Measurements from ENCODE around the gene APOM. TPM values are rescaled to one million over a fixed set of nuclear protein-coding genes. Genes with fewer than 3 reads are reported as not detected.

Gene APOM
- total RNA-seq, 1 donor from 2014 or later = 2.6 TPM

GRCh38 chr6:31664790-31665500 lies 9.3 kb downstream of the APOM start, which contains the start of gene GPANK1:
Gene GPANK1, minus strand, starts transcription at chr6:31664997. Its CDS starts 519 bp downstream, at chr6:31664478.
- Histone ChIP-seq H3K36me3 (no peaks in the 10 kb centered on the region), H3K9me3 (ENCODE audit: low read depth) (no peaks in the 10 kb centered on the region), H3K27me3 (no peaks in the 10 kb centered on the region), H3K4me3 (peak within 1 kb of the TSS; percentile 90), H3K9ac (peak within 1 kb of the TSS; percentile 54), H3F3A (ENCODE audit: low read depth) (peaks cover 38% of the 10 kb centered on the region), H4K20me1 (ENCODE audit: low read depth) (peaks cover 3% of the 10 kb centered on the region), H3K4me1 (peaks cover 20% of the 10 kb centered on the region), H2AFZ (replicated peaks) (peak within 1 kb of the TSS; percentile 88), H3K79me2 (ENCODE audit: low read depth) (peaks cover 63% of the 10 kb centered on the region), H3K27ac (peak within 1 kb of the TSS; percentile 93), H3K4me2 (peak within 1 kb of the TSS; percentile 85)
- Mint-ChIP-seq H3K27ac (peak within 1 kb of the TSS; percentile 97), H3K4me3 (peak within 1 kb of the TSS; percentile 97), H3K9me3 (no peaks in the 10 kb centered on the region), H3K4me1 (peaks cover 44% of the 10 kb centered on the region), H3K36me3 (peaks cover 18% of the 10 kb centered on the region), H3K27me3 (ENCODE audit: insufficient read depth, low read depth) (peaks cover 5% of the 10 kb centered on the region)
- DNase-seq (ENCODE audit: low spot score) = peak; percentile 90
- TF ChIP-seq EZH2 (IDR thresholded peaks at IDR 0.05) (no peak), CTCF (IDR thresholded peaks at IDR 0.05) (no peak), EZH2phosphoT487 (IDR thresholded peaks at IDR 0.05) (no peak)

GRCh38 chr6:31665501-31666336 lies 10.0 kb downstream of the APOM start, which contains the start of gene CSNK2B:
Gene CSNK2B, plus strand, starts transcription at chr6:31666080. Its CDS starts 752 bp downstream, at chr6:31666832.
- Mint-ChIP-seq H3K4me3 (peak within 1 kb of the TSS; percentile 97), H3K4me1 (peaks cover 41% of the 10 kb centered on the region), H3K27ac (peak within 1 kb of the TSS; percentile 97), H3K9me3 (no peaks in the 10 kb centered on the region), H3K27me3 (ENCODE audit: insufficient read depth, low read depth) (peaks cover 5% of the 10 kb centered on the region), H3K36me3 (peaks cover 23% of the 10 kb centered on the region)
- no peak for TF ChIP-seq EZH2 (IDR thresholded peaks at IDR 0.05)
- no peak for TF ChIP-seq EZH2phosphoT487 (IDR thresholded peaks at IDR 0.05)
- no peak for TF ChIP-seq CTCF (IDR thresholded peaks at IDR 0.05)
- H3K36me3 ChIP-seq = no peaks in the 10 kb centered on the region
- no peaks in the 10 kb centered on the region for H3K27me3 ChIP-seq
- H4K20me1 ChIP-seq (ENCODE audit: low read depth) = no peaks in the 10 kb centered on the region
- H3F3A ChIP-seq (ENCODE audit: low read depth) = peaks cover 33% of the 10 kb centered on the region
- peak within 1 kb of the TSS; percentile 84 for H3K9ac ChIP-seq
- peak within 1 kb of the TSS; percentile 85 for H3K4me2 ChIP-seq
- peaks cover 57% of the 10 kb centered on the region for H3K79me2 ChIP-seq (ENCODE audit: low read depth)
- H3K27ac ChIP-seq = peak within 1 kb of the TSS; percentile 93
- no peaks in the 10 kb centered on the region for H3K9me3 ChIP-seq (ENCODE audit: low read depth)
- DNase-seq (ENCODE audit: low spot score) = peak; percentile 98
- H3K4me1 ChIP-seq = peaks cover 17% of the 10 kb centered on the region
- peak within 1 kb of the TSS; percentile 90 for H3K4me3 ChIP-seq
- H2AFZ ChIP-seq (replicated peaks) = peak within 1 kb of the TSS; percentile 88

GRCh38 chr6:31666337-31666965 lies 10.8 kb downstream of the APOM start:
- H3K27ac ChIP-seq = no peak overlapping the region
- Mint-ChIP-seq H3K4me3 (peak overlapping the region; percentile 97), H3K9me3 (no peaks in the 10 kb centered on the region), H3K36me3 (peaks cover 23% of the 10 kb centered on the region), H3K4me1 (peaks cover 35% of the 10 kb centered on the region), H3K27me3 (ENCODE audit: insufficient read depth, low read depth) (peaks cover 5% of the 10 kb centered on the region), H3K27ac (peak overlapping the region; percentile 85)
- peaks cover 15% of the 10 kb centered on the region for H3K4me1 ChIP-seq
- no peaks in the 10 kb centered on the region for H3K27me3 ChIP-seq
- peak overlapping the region; percentile 84 for H3K9ac ChIP-seq
- peak overlapping the region; percentile 84 for H3K4me2 ChIP-seq
- no peak overlapping the region for H2AFZ ChIP-seq (replicated peaks)
- no peak for DNase-seq (ENCODE audit: low spot score)
- H3F3A ChIP-seq (ENCODE audit: low read depth) = peaks cover 25% of the 10 kb centered on the region
- peak overlapping the region; percentile 90 for H3K4me3 ChIP-seq
- TF ChIP-seq EZH2phosphoT487 (IDR thresholded peaks at IDR 0.05) = no peak
- no peak for TF ChIP-seq CTCF (IDR thresholded peaks at IDR 0.05)
- no peak for TF ChIP-seq EZH2 (IDR thresholded peaks at IDR 0.05)
- no peaks in the 10 kb centered on the region for H3K36me3 ChIP-seq
- H4K20me1 ChIP-seq (ENCODE audit: low read depth) = no peaks in the 10 kb centered on the region
- H3K9me3 ChIP-seq (ENCODE audit: low read depth) = no peaks in the 10 kb centered on the region
- H3K79me2 ChIP-seq (ENCODE audit: low read depth) = peaks cover 57% of the 10 kb centered on the region
